Stimulated activated CD8-positive, alpha-beta memory T cell treated with anti-CD3 and anti-CD28 coated beads, Interleukin-12 subunit alpha, Interleukin-12 subunit beta, amount 100 ng/mL, for 4 hours (primary cell): ENCODE measurements around the gene NDUFS3.
"Not testable (repeated sequence)": the region's sequence is repeated elsewhere in the genome, so short reads cannot be mapped to it uniquely, and the experiment has no call there.

Experiments used
- DNase-seq: peaks from one replicate; pipeline ENCODE4 v3.0.0-alpha.2; 2020; ENCODE audit warnings: low read depth

Gene NDUFS3

DNA sequence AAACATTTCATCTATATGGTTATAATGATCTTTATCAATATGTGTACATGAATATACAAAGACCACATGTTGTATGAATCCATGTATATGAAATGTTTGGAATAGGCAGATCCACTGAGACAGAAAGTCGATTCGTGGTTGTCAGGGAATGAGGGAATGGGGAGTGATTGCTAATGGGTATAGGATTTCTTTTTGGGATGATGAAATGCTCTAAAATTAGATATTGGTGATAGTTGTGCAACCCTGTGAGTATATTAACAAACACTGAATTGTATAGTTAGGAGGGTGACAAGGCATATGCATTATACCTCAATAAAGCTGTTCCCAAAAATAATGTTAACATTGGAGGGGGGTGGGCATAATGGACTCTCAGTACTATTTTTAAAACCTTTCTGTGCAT, 18.4 kb upstream of the NDUFS3 start:
- DNase-seq, result no peak

DNA sequence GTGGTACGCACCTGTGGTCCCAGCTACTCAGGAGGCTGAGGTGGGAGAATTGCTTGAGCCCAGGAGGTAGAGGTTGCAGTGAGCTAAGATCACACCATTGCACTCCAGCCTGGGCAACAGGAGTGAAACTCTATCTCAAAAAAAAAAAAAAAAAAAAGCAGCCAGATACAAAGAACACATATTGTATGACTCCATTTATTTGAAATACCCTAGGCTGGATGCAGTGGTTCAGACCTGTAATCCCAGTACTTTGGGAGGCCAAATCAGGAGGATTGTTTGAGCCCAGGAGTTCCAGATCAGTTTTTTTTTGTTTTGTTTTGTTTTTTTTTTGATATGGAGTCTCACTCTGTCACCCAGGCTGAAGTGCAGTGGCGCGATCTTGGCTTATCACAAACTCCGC, 16.5 kb upstream of the NDUFS3 start:
- not testable (repeated sequence) for DNase-seq

DNA sequence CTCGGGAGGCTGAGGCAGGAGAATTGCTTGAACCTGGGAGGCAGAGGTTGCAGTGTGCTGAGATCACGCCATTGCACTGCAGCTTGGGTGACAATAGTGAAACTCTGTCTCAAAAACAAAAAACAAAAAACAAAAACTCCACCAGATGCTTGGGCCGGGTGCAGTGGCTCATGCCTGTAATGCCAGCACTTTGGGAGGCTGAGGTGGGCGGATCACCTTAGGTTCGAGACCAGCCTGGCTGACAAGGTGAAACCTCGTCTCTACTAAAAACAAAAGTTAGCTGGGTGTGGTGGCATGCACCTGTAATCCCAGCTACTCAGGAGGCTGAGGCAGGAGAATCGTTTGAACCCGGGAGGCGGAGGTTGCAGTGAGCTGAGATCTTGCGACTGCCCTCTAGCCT, 14.5 kb upstream of the NDUFS3 start:
- DNase-seq, result not testable (repeated sequence)

DNA sequence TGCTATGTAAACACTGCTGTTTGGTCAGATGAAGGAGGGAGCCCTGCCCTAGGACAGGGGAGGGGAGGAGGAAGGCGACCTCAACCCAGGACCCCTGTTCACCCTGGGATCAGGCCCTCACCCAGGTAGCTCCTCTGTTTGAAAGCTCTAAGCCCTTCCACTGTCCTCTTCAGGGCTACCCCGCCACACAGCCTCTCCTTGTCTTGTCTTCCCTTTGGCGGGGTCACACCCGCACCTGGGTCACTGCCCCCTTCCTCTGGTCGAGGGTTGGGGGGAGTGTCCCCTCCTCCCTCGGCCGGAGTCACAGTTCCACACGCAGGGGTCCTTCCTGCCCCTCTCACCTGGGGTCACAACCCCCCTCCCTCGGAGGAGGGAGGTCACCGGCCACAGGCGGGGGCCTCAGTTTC, 13.9 kb upstream of the NDUFS3 start:
- no peak for DNase-seq

DNA sequence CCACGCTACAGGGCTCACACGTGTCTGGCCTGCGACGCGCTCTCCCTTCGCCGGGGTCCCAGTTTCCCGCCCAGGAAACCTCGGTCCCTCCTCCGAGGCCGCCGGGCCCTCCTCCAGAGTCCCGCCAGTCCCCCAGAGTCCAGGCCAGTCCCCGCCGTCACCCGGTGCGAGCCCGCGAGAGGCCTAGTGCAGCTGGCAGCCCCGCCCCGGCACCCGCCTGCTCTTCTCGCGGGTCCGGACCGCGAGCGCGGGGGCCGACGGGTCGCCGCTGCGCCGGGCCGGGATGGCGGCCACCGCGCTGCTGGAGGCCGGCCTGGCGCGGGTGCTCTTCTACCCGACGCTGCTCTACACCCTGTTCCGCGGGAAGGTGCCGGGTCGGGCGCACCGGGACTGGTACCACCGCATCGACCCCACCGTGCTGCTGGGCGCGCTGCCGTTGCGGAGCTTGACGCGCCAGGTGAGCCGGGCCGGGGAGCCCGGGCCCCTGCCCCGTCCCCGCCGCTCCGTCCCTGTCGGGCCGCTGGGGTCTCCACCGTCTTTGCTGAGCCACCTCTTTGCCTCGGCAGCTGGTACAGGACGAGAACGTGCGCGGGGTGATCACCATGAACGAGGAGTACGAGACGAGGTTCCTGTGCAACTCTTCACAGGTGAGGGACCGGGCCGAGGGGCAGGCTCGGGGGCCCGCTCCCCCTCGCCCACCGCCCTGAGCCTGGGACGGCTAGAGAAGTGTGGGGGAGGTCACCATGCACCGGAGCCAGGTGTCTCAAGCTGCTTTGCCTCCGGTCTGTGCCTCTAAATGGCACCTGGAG, 13.3 kb upstream of the NDUFS3 start, which contains the start of gene PTPMT1:
TSS of gene PTPMT1 (plus strand) at position 260 of the 809 bp plus-strand sequence. CDS start at position 284, 24 bp downstream.
- DNase-seq, result peak; percentile 42

DNA sequence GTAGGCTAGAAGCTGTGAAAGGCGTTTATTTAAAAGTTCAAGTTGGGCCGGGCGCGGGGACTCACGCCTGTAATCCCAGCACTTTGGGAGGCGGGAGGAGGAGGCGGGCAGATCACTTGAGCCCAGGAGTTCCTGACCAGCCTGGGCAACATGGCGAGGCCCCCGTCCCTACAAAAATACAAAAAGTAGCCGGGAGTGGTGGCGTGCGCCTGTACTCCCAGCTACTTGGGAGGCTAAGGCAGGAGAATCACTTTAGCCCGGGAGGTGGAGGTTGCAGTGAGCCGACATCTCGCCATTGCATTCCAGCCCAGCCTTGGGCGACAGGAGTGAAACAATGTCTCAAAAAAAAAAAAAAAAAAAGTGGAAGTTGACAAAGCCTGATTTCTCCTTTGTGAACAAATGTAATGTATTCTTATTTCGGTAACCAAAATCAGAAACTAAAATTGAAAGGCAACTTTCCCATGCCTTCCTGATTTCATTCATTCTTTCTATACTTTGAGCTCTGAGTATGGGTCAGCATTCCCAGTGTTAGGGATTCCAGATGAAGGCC, 12.7 kb upstream of the NDUFS3 start:
- DNase-seq, result no peak

DNA sequence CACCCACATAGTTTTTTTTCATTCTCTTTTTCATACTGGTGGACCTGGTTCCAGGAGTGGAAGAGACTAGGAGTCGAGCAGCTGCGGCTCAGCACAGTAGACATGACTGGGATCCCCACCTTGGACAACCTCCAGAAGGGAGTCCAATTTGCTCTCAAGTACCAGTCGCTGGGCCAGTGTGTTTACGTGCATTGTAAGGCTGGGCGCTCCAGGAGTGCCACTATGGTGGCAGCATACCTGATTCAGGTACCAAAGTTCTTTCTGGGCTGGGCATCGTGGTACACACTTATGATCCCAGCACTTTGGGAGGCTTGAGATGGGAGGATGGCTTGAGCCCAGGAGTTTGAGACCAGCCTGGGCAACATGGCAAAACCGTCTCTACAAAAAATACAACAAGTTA, 9.2 kb upstream of the NDUFS3 start:
- no peak for DNase-seq

DNA sequence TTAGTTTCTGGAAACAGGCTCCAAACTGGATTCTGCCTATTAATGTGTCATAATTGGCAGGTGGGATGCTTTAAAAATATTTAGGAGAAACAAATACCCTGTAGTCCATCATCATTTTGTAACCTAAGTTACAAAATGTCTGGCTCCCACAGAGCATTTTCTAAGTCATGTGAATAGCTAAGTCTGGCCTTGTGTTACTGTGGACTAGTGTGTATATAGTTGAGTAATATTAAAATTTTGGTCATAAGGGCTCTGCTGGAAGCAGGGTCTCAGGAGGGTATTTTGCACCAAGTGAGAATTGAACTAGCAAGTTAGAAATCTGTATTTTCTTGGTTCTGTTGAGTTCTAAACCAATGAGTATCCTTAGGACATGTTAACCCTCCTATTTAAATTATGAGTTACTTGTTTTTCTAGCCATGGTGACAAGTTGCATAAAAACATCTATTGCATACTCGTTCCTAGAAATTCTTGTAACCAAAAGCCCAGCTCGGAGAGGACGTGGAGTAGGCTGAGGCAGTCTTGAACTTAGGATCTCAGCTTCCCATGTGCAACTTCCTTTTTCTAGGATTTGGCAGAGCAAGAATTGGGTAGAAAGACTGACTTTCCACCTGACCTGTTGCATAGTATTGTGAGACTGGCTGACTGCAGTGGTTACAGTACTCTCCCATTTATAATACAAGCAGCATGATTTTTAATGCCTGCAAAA, 8.1 kb upstream of the NDUFS3 start:
- DNase-seq, result no peak

DNA sequence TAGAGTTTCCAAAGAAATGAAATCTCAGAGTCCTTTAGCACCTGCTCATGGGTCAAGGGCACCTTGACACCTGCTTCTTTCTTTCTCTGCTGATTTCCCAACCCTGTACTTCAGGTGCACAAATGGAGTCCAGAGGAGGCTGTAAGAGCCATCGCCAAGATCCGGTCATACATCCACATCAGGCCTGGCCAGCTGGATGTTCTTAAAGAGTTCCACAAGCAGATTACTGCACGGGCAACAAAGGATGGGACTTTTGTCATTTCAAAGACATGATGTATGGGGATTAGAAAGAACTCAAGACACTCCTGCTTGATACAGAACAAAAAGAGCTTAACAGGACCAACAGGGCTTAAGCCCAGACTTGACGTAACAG, 7.5 kb upstream of the NDUFS3 start:
- DNase-seq, result no peak

DNA sequence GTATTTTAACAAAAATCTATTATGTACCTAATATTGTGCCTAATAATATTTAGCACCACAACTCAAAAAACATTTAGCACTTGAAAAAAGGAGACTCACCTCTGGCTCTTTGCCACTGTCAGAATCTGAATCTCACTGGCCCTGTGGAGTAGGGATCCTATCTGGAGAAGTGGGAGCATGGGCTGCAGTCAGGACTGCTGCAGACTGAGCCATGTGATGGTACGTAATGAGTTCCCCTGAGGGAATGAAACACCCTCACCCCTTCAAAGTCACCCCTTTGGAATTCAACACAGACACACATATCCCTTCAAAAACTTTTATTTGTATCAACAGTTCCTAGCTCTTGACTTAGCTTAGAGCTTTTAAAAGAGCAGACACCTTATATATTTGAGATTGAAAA, 7.0 kb upstream of the NDUFS3 start:
- DNase-seq, result no peak

DNA sequence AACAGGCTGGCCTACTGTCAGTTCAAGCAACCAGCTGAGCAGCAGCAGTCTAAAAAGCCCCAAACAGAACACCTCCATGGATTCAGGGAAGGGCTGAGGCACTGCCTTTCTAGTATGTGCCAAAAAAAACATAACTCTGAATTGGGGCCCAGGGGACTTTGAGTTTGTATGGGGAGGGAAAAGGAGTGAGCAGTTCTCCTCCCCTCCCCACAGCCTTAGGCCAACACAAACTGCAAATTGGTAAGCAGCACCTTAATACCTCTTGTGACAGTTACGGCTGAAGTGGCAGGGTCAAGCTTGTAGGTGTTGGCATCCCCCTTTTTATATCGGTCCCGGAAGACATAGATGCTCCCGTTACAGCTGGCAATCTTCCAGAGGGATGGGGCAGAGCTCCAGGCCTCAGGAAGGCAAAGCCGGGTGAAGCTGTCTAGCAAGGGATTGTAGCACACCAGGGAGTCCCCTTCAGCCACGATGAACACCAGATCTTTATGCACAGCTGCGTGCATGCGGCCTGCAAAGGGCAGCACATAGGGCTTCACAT, 6.1 kb upstream of the NDUFS3 start:
- no peak for DNase-seq

DNA sequence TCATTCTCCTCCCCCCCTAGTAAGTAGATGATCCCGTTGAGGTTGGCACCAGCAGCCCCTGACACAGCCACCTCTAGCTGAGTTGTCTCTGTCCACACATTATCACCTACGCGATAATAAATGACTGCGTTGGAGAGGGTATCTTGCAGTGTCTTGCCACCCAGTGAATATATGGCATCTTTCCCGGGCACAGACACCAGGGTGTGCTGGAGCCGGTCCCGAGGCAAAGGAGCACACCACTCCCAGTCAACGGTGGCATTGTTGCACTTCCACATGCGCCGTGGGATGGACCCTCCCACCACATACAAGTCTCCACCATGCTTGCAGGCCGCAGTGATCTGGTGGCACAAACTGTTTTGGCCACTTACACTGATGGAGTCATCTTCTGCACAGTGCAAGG, 5.6 kb upstream of the NDUFS3 start:
- DNase-seq, result no peak

DNA sequence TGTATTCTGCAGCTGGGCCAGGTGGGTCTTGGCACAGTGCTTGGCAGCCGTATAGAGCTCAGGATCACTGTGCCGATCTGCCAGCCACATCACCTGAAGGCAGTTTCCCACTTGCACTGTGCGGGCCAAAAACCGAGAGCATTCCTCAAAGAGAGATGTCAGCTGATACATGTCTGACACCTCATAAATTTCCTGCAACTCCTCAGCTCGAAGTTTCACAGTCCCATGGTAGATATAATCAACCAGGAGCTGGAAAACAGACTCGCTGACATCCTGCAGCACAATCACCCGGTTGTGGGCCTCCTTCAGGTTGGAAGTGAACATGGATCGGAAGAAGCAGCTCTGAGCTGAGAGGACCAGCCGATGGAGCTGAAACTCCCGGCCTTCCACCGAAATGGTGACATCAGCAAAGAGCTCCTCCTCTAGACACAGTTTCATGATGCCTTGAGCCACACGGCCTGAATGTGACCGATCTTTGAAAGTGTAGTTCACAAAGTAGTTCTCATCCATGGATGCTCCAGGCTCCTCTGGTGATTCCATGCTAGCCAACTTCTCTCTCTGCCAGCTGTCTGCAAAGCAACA, 1.3 kb upstream of the NDUFS3 start:
- DNase-seq, result no peak

DNA sequence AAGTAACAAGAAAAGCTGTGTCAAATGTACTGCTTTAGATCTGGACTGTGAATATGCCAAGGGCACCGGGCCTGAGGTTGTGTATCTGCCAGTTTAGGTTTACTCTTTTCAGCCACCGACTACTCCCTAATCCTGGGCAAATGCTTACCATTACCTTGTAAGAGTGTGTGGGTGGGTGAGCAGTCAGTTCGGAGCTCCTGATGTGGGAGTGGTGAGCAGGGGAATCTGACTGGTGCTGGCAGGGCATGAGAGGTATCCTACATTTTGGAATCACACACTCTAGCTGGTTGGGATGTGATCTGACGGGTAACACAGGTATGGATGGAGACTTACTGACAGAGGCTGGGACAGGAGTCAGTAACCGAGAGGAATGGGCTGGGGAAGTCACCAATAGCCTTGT, 5.0 kb downstream of the NDUFS3 start:
- DNase-seq, result no peak

DNA sequence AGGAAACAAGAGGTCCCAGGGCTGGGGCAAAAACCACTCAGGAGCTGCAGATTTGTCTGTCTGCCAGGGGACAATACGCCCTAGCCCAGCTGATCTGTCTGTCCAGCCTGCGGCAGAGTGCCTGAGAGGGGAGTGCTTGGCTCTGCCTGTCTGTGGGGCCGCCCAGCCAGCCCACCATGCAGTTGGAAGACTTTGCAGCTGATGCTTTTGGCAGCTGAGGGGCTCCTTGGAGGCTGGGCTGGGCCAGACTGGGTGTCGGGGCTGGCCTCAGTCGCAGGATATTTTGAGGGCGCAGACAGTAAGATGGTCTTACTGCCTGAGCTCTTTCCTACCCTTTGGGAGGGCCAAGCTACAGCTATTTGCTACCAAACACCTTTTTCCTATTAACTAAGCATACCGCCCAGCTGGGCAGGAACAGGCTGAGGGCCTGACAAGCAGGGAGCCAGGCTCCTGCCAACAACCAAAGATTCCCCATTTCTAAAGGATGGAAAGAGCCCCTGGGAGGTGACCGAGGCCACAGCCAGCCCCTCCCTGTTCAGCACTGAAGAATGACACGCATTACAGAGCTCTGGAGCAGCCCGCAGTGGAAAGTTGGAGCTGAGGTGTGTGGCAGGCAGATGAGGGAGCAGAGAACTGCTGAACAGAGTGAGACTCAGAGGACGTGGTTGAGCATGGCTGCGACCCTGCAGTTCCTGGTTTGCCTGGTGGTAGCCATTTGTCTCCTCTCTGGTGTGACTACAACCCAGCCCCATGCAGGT, 7.4 kb downstream of the NDUFS3 start, which contains the start of gene FAM180B:
TSS of gene FAM180B (plus strand) at position 581 of the 758 bp plus-strand sequence. CDS start at position 672, 91 bp downstream.
- DNase-seq, result no peak

DNA sequence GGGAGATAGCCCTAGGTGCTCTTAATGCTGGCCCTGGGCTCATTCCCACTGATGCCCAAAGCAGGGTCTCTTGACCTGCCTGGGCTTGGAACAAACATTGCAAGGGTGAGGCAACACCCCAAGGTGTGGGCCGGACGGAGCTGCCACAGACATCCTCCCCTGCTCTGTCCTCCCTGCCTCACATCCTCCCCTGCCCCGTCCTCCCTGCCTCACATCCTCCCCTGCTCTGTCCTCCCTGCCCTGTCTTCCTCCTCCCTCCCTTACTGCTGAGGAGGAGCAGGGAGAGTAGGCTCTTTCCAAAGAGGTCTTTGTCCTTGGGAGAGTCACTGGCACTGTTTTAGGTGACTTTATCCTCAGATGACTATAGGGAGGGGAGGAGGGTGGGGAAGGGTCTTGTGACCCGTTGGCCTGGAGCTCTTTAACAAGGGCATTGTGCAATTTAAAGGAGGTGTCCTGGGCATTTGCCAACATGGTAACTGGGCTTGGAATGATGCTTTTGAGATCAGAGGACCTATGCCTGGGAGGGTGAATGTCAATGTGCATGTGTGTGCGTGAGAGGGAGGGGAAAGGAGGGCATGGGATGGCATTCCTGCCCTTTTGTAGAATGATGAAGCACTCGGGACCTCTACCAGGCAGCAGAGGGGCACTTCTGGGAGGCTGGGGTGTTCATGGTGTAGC, 8.3 kb downstream of the NDUFS3 start:
- DNase-seq, result no peak

DNA sequence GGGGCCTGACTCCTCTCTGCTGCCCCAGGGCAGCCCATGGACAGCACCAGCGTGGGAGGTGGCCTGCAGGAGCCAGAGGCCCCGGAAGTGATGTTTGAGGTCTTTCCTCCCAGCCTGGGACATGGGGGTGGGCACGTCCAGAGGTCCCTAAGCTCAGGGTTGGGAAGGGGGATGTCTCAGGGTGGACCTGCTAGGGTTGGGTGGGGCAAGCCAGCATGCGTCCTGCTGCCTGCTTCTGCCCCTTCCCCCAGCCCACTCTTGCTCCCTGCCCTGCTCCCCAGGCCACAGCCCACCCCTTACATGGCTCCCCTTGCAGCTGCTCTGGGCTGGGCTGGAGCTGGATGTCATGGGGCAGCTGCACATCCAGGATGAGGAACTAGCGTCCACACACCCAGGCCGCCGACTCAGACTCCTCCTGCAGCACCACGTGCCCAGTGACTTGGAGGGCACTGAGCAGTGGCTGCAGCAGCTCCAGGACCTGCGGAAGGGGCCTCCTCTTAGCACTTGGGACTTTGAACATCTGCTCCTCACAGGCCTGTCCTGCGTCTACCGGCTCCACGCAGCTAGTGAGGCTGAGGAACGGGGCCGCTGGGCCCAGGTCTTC, 9.0 kb downstream of the NDUFS3 start:
- DNase-seq, result no peak

DNA sequence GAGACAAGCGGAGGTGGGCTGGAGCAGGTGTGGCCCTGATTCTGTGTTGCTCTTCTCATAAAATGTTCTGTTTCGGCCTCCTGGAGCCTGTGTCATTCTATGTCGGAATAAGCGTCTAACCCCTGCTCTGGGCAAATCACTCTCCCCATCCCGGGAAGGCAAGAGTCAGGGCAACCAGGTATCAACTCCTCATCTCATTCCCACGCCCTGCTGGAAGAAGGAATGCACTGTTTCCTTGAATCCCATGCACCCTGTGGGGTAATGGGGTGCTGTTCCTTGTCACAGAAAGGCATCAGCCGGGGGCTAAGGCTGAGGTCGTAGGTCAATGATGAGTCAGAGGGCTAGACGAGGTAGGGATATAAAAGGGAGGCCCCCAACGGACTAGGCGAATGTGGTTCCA, 10.2 kb downstream of the NDUFS3 start:
- no peak for DNase-seq

DNA sequence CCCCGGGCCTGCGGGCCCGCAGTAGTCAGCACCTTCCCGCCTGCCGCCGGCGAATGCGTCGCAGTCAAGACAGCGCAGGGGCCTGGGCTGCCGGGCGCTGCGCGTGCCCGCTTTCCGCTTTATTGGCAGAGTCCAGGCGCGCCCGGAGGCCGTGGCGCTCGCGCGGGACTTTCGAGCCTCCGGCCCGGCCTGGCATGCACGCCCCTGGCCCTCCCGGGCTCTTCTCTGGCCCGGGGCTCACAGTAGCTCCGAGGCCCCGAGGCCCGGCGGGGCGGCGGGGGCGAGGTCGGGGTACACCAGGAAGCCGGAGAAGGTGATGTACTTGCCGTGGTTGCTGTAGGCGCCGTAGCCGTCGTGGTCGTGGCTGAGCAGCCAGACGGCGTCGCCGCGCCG, 10.7 kb downstream of the NDUFS3 start:
- no peak for DNase-seq

DNA sequence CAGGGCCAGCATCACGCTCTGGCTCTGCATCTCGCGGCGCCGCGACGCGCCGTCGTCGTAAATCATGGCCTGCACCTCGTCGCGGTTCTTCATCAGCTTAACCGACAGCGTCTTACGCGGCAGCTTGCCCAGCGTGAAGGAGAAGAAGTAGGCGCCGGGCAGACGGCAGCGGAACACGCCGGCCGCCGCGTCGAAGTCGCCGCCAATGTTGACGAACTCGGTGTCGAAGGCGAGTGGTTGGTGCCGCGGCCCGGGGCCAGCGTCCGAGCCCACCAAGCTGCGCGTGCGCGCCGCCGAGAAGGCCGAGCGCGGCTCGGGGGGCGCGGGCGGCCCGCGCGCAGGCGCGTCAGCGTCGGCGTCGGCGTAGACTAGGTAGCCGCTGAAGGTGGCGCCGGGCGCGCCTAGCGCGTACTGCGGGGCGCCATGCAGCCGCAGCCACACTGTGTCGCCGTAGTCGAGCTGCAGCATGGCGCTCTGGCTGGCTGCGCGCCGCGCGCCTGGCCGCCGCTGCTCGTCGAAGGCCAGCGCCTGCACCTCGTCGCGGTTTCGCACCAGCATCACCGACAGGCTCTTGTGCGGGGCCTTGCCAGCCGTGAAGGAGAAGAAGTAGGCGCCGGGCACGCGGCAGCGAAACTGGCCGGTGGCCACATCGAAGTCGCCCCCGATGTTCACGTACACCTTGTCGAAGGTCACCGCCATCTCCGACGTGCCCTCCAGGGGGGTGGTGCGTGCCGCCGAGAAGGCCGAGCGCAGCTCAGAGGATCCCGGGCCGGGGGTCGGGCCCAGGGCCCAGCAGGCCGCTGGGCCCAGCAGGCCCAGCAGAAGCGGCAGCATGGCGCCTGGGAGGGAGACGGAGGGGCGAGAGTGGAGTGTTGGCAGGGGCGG, 11.3 kb downstream of the NDUFS3 start:
- no peak for DNase-seq
